Sigmoid colon (tissue), 7 donors: ENCODE measurements around the gene ZNF521. TPM values are rescaled to one million over a fixed set of nuclear protein-coding genes. Genes with fewer than 3 reads are reported as not detected.
A peak's percentile ranks its signal among the peaks of the same experiment; 100 is the strongest.

ENCODE experiments used
- DNase-seq: peaks from one replicate; pipeline ENCODE4 v3.0.0-alpha.2; 2019
- H3K27ac ChIP-seq, 4 donors: fragments of 200-600 bp; sonication (generic); one replicate each; pipeline ENCODE4 v1.5.1; 2016 to 2019; ENCODE audit warnings: mild to moderate bottlenecking in 1 of 4
- H3K27me3 ChIP-seq, 3 donors: fragments of 200-600 bp; sonication (generic); one replicate each; pipeline ENCODE4 v1.5.1; 2019; ENCODE audit warnings: mild to moderate bottlenecking in 1 of 3
- H3K36me3 ChIP-seq, 4 donors: fragments of 200-600 bp; sonication (generic); one replicate each; pipeline ENCODE4 v1.5.1; 2016 to 2019
- H3K4me1 ChIP-seq, 4 donors: fragments of 200-600 bp; sonication (generic); one replicate each; pipeline ENCODE4 v1.5.1; 2017 to 2019
- H3K4me3 ChIP-seq, 4 donors: fragments of 200-600 bp; sonication (generic); one replicate each; pipeline ENCODE4 v1.5.1; 2017 to 2019; ENCODE audit warnings: mild to moderate bottlenecking in 2 of 4, moderate library complexity in 1 of 4
- H3K9me3 ChIP-seq, 4 donors: fragments of 200-600 bp in 3 of 4; sonication (generic) in 3 of 4; one replicate each; pipeline versions ENCODE4 v1.5.1 to v1.6.1; 2013 to 2019
- CTCF ChIP-seq, 4 experiments: fragments of 450-650 bp in 3 of 4; fragments of 200-600 bp in 1 of 4; IDR thresholded peaks; one replicate each; pipeline ENCODE4 v1.5.1; 2016 to 2019; ENCODE audit warnings: antibody characterized with exemption in 4 of 4, mild to moderate bottlenecking in 3 of 4, moderate library complexity in 2 of 4
- EP300 ChIP-seq, 4 donors: sonication (generic); formaldehyde crosslinking; IDR thresholded peaks; one replicate each; pipeline ENCODE4 v1.6.1; 2017; ENCODE audit warnings: antibody characterized with exemption in 4 of 4
- POLR2A ChIP-seq, 2 donors: fragments of 450-650 bp; IDR thresholded peaks; one replicate each; pipeline ENCODE4 v1.6.1; 2016; ENCODE audit warnings: antibody characterized with exemption in 2 of 2, mild to moderate bottlenecking in 2 of 2, moderate library complexity in 2 of 2
- POLR2AphosphoS5 ChIP-seq, 4 donors: sonication (generic); formaldehyde crosslinking; IDR thresholded peaks; one replicate each; pipeline ENCODE4 v1.6.1; 2017; ENCODE audit warnings: antibody characterized with exemption in 4 of 4
- WGBS, 2 donors: extraction: QIAGEN DNeasy Blood & Tissue Kit; methylation state at CpG; one replicate each; pipeline ENCODE4 v1.1.7; 2013; 5-methylcytosine and 5-hydroxymethylcytosine counted together
- intact Hi-C: fragments of 100-400 bp; cut with DNase I; formaldehyde crosslinking; loops from one replicate; pipeline ENCODE4 v1.15.1; 2023
- polyA plus RNA-seq, 3 donors: library from polyadenylated mRNA; stranded (reverse); fragments of 200-250 nt; gene quantifications; one replicate each; pipeline ENCODE4 v1.2.3, GENCODE V29; 2013
- total RNA-seq, 4 donors: library from RNA; depleted of rRNA; stranded (reverse); fragments of >200 nt; gene quantifications; one replicate each; pipeline ENCODE4 v1.1.0, GENCODE V29; 2016
- donor health status: healthy with polysubstance abuse.
- donor health status: Bipolar disorder and iron deficiency.
- donor health status: healthy.

ZNF521 gene
- total and polyA plus RNA-seq, 7 donors = 0.69 to 40.2 (median 12.0) TPM

- H3K36me3 ChIP-seq = no peaks in the 10 kb centered on the region
- peak overlapping the region in 2 of 4 donors; percentile 21 to 28 for H3K27ac ChIP-seq
- H3K4me1 ChIP-seq = no peaks in the 10 kb centered on the region
- intact Hi-C loops = no loop called here
- H3K27me3 ChIP-seq = no peaks in the 10 kb centered on the region
- no peaks in the 10 kb centered on the region for H3K9me3 ChIP-seq
- TF ChIP-seq POLR2AphosphoS5 (IDR thresholded peaks at IDR 0.05) (peak in 2 of 4 donors; percentile 40 to 54), POLR2A (IDR thresholded peaks at IDR 0.05) (no peak), EP300 (IDR thresholded peaks at IDR 0.05) (no peak)
- no peak overlapping the region for H3K4me3 ChIP-seq
- 48 to 53% methylated on average over 4 of the region's 4 CpGs for WGBS, 2 donors
- DNase-seq = no peak
Measured at GRCh38 chr18:25298853-25299274, 53.1 kb downstream of the ZNF521 start.

GRCh38 chr18:25295624-25296138 is 56.3 kb downstream of the ZNF521 start:
- intact Hi-C loops = no loop called here
- 91 to 96% methylated on average over 2 of the region's 2 CpGs for WGBS, 2 donors
- Histone ChIP-seq H3K4me1 (no peaks in the 10 kb centered on the region), H3K27ac (no peak overlapping the region), H3K27me3 (no peaks in the 10 kb centered on the region), H3K9me3 (no peaks in the 10 kb centered on the region), H3K4me3 (no peak overlapping the region), H3K36me3 (no peaks in the 10 kb centered on the region)
- DNase-seq = no peak
- TF ChIP-seq POLR2AphosphoS5 (IDR thresholded peaks at IDR 0.05) = no peak
- no peak for TF ChIP-seq POLR2A (IDR thresholded peaks at IDR 0.05)
- no peak for TF ChIP-seq CTCF (IDR thresholded peaks at IDR 0.05)
- TF ChIP-seq EP300 (IDR thresholded peaks at IDR 0.05) = no peak

GRCh38 chr18:25291150-25291549 is 60.8 kb downstream of the ZNF521 start:
- intact Hi-C loops = no loop called here
- TF ChIP-seq POLR2A (IDR thresholded peaks at IDR 0.05) (no peak), CTCF (IDR thresholded peaks at IDR 0.05) (no peak), POLR2AphosphoS5 (IDR thresholded peaks at IDR 0.05) (no peak), EP300 (IDR thresholded peaks at IDR 0.05) (no peak)
- Histone ChIP-seq H3K27ac (no peak overlapping the region), H3K9me3 (no peaks in the 10 kb centered on the region), H3K4me3 (no peak overlapping the region), H3K36me3 (no peaks in the 10 kb centered on the region), H3K27me3 (no peaks in the 10 kb centered on the region), H3K4me1 (peaks cover 0 to 8% (median 0%) of the 10 kb centered on the region in 4 donors)
- WGBS, 2 donors = 94 to 95% methylated on average over 3 of the region's 3 CpGs
- no peak for DNase-seq

- intact Hi-C loops = no loop called here
- no peaks in the 10 kb centered on the region for H3K36me3 ChIP-seq
- H3K9me3 ChIP-seq = no peaks in the 10 kb centered on the region
- H3K4me1 ChIP-seq = peaks cover 0 to 8% (median 0%) of the 10 kb centered on the region in 4 donors
- H3K27ac ChIP-seq = peak overlapping the region in 3 of 4 donors; percentile 21 to 30 (median 27)
- TF ChIP-seq CTCF (IDR thresholded peaks at IDR 0.05) (no peak), POLR2AphosphoS5 (IDR thresholded peaks at IDR 0.05) (peak in 1 of 4 donors; percentile 7), EP300 (IDR thresholded peaks at IDR 0.05) (no peak), POLR2A (IDR thresholded peaks at IDR 0.05) (no peak)
- H3K27me3 ChIP-seq = no peaks in the 10 kb centered on the region
- H3K4me3 ChIP-seq = no peak overlapping the region
- WGBS, 2 donors = 11 to 52% methylated on average over 9 of the region's 9 CpGs
- DNase-seq = no peak
Measured at GRCh38 chr18:25289001-25289631, 62.9 kb downstream of the ZNF521 start.

- peak overlapping the region in 3 of 4 donors; percentile 17 to 30 (median 19) for H3K27ac ChIP-seq
- WGBS, 2 donors = 61 to 79% methylated on average over 4 of the region's 4 CpGs
Measured at GRCh38 chr18:25288340-25288938, 63.5 kb downstream of the ZNF521 start.

More at GRCh38 chr18:25288340-25288938, 63.5 kb downstream of the ZNF521 start:
- Histone ChIP-seq H3K36me3 (no peaks in the 10 kb centered on the region), H3K27me3 (no peaks in the 10 kb centered on the region), H3K9me3 (no peaks in the 10 kb centered on the region), H3K4me1 (peaks cover 0 to 8% (median 0%) of the 10 kb centered on the region in 4 donors), H3K4me3 (no peak overlapping the region)
- no peak for TF ChIP-seq POLR2AphosphoS5 (IDR thresholded peaks at IDR 0.05)
- no peak for TF ChIP-seq POLR2A (IDR thresholded peaks at IDR 0.05)
- DNase-seq = no peak
- intact Hi-C loops = no loop called here
